ENCODE data around the gene KRTAP5-8. TPM values are rescaled to one million over a fixed set of nuclear protein-coding genes. Genes with fewer than 3 reads are reported as not detected.
"Not testable (repeated sequence)": the region's sequence is repeated elsewhere in the genome, so short reads cannot be mapped to it uniquely, and the experiment has no call there.

KRTAP5-8 gene
- total and polyA plus RNA-seq, 7 experiments from 2014 or later = not detected

GRCh38 chr11:71585673-71586072 is 47.8 kb downstream of the KRTAP5-8 start:
- H3K4me1 ChIP-seq (ENCODE audit: control insufficient read depth in 2 of 2, insufficient read depth in 2 of 2, low read length in 2 of 2); ATAC-seq; H3K36me3 ChIP-seq (ENCODE audit: control insufficient read depth in 2 of 3, insufficient read depth in 3 of 3, low read length in 3 of 3); H3K4me3 Mint-ChIP-seq; H3K4me1 Mint-ChIP-seq; CTCF ChIA-PET; DNase-seq; H3K9me3 Mint-ChIP-seq; POLR2A ChIA-PET; H3K4me3 ChIP-seq (ENCODE audit: low read length); H3K27ac ChIP-seq (ENCODE audit: low read depth, low read length); H3K36me3 Mint-ChIP-seq; H3K27me3 ChIP-seq (ENCODE audit: control insufficient read depth in 2 of 2, insufficient read depth in 2 of 2, low read length in 2 of 2); H3K27ac Mint-ChIP-seq; intact Hi-C loops (cut with micrococcal nuclease); H3K9me3 ChIP-seq (ENCODE audit: control insufficient read depth in 2 of 3, low read length in 3 of 3): not testable (repeated sequence)
- peaks cover 2 to 34% (median 33%) of the 10 kb centered on the region in 5 donors for H3K27me3 Mint-ChIP-seq

- H3K9me3 ChIP-seq (ENCODE audit: control insufficient read depth in 2 of 3, low read length in 3 of 3); DNase-seq; intact Hi-C loops (cut with micrococcal nuclease); H3K4me1 Mint-ChIP-seq; ATAC-seq; H3K36me3 ChIP-seq (ENCODE audit: control insufficient read depth in 2 of 3, insufficient read depth in 3 of 3, low read length in 3 of 3); POLR2A ChIA-PET; H3K4me1 ChIP-seq (ENCODE audit: control insufficient read depth in 2 of 2, insufficient read depth in 2 of 2, low read length in 2 of 2); H3K9me3 Mint-ChIP-seq; H3K27me3 ChIP-seq (ENCODE audit: control insufficient read depth in 2 of 2, insufficient read depth in 2 of 2, low read length in 2 of 2); CTCF ChIA-PET; H3K36me3 Mint-ChIP-seq; H3K27ac Mint-ChIP-seq; H3K27ac ChIP-seq (ENCODE audit: low read depth, low read length); H3K4me3 Mint-ChIP-seq; H3K4me3 ChIP-seq (ENCODE audit: low read length): not testable (repeated sequence)
- H3K27me3 Mint-ChIP-seq = peaks cover 0 to 20% (median 10%) of the 10 kb centered on the region in 5 donors
Observed at GRCh38 chr11:71588314-71588713, 50.5 kb downstream of the KRTAP5-8 start.

Other genes starting within 250 kb of the KRTAP5-8 start
- 10 to 100 TPM; 14.7 to 46.1 (median 19.6) TPM for gene DHCR7, start 89.6 kb upstream of the KRTAP5-8 start, total RNA-seq
- gene DHCR7, start 89.6 kb upstream of the KRTAP5-8 start, polyA plus RNA-seq = 10 to 100 TPM; 22.2 to 25.6 TPM
- gene NADSYN1, start 84.8 kb upstream of the KRTAP5-8 start, total RNA-seq = 100 to 1,000 TPM; 119 to 235 (median 163) TPM
- gene NADSYN1, start 84.8 kb upstream of the KRTAP5-8 start, polyA plus RNA-seq = 10 to 100 TPM; 28.6 to 28.9 TPM
- under 1 TPM in 2 of 5 experiments, not detected in 3; 0.21 to 0.37 TPM for gene KRTAP5-7, start 10.8 kb upstream of the KRTAP5-8 start, total RNA-seq
- not detected for gene KRTAP5-7, start 10.8 kb upstream of the KRTAP5-8 start, polyA plus RNA-seq
- under 1 TPM in 1 of 5 experiments, not detected in 4; 0.43 TPM for gene KRTAP5-9, start 10.4 kb downstream of the KRTAP5-8 start, total RNA-seq
- not detected for gene KRTAP5-9, start 10.4 kb downstream of the KRTAP5-8 start, polyA plus RNA-seq
- gene KRTAP5-10, start 27.5 kb downstream of the KRTAP5-8 start, total RNA-seq = not detected
- gene KRTAP5-10, start 27.5 kb downstream of the KRTAP5-8 start, polyA plus RNA-seq = not detected
- not detected for gene KRTAP5-11, start 44.9 kb downstream of the KRTAP5-8 start, total RNA-seq
- gene KRTAP5-11, start 44.9 kb downstream of the KRTAP5-8 start, polyA plus RNA-seq = not detected

Data from naive thymus-derived CD4-positive, alpha-beta T cell (primary cell).